OCI-LY3 (cell line): Measurements from ENCODE around the gene FBXO2.
A peak's percentile ranks its signal among the peaks of the same experiment; 100 is the strongest.
"Not testable (repeated sequence)": the region's sequence is repeated elsewhere in the genome, so short reads cannot be mapped to it uniquely, and the experiment has no call there.

Source experiments
- H2AFZ ChIP-seq: fragments of 200-600, 300-600 bp; shearing (Covaris generic); 2 replicates; pipeline ENCODE4 v1.6.0; 2014; ENCODE audit warnings: antibody characterized with exemption, low read depth, low read length
- H3K27ac ChIP-seq: fragments of 200-600, 300-600 bp; sonication (generic); 2 replicates; pipeline ENCODE4 v1.5.1; 2014; ENCODE audit warnings: mild to moderate bottlenecking, low read length, moderate library complexity, mixed read lengths
- H3K27me3 ChIP-seq: fragments of 200-600, 300-600 bp; sonication (generic); 2 replicates; pipeline ENCODE4 v1.6.1; 2014; ENCODE audit warnings: low read depth, low read length, mixed read lengths
- H3K36me3 ChIP-seq: fragments of 200-600, 300-600 bp; sonication (generic); replicated peaks from 2 replicates; pipeline ENCODE3; 2014; ENCODE audit warnings: low read depth, low read length, mixed read lengths
- H3K4me1 ChIP-seq: fragments of 300-600, 200-600 bp; sonication (generic); 2 replicates; pipeline ENCODE4 v1.6.1; 2014; ENCODE audit warnings: low read length, mixed read lengths
- H3K4me2 ChIP-seq: fragments of 200-600, 300-600 bp; sonication (generic); 2 replicates; pipeline ENCODE4 v1.6.1; 2014; ENCODE audit warnings: low read length, mixed read lengths
- H3K4me3 ChIP-seq: fragments of 300-600, 200-600 bp; sonication (generic); 2 replicates; pipeline ENCODE4 v1.5.1; 2014; ENCODE audit warnings: antibody characterized with exemption, mild to moderate bottlenecking, low read length, moderate library complexity
- H3K79me2 ChIP-seq: fragments of 300-600, 200-600 bp; shearing (Covaris generic); 2 replicates; pipeline ENCODE4 v1.6.1; 2014; ENCODE audit warnings: mild to moderate bottlenecking, low read length, mixed read lengths
- H3K9ac ChIP-seq: fragments of 300-600, 200-600 bp; shearing (Covaris generic); 2 replicates; pipeline ENCODE4 v1.6.0; 2014; ENCODE audit warnings: mild to moderate bottlenecking, low read length, moderate library complexity
- H3K9me3 ChIP-seq: fragments of 200-600, 300-600 bp; shearing (Covaris generic); 2 replicates; pipeline ENCODE4 v1.6.1; 2014; ENCODE audit warnings: low read length, mixed read lengths; ENCODE audit not compliant: insufficient read depth
- H4K20me1 ChIP-seq: fragments of 200-600, 300-600 bp; sonication (generic); 2 replicates; pipeline ENCODE4 v1.6.1; 2016; ENCODE audit warnings: low read length, mixed read lengths; ENCODE audit not compliant: insufficient read depth
- CTCF ChIP-seq: fragments of 200-600, 300-600 bp; sonication (generic); IDR thresholded peaks from 2 replicates; pipeline ENCODE4 v1.5.1; 2014; ENCODE audit warnings: antibody characterized with exemption, low read length, low read depth
- EZH2phosphoT487 ChIP-seq: fragments of 200-600 bp; shearing (Covaris generic); IDR thresholded peaks from 2 replicates; pipeline ENCODE4 v1.6.1; 2018; ENCODE audit warnings: antibody characterized with exemption, mixed run types, low read depth

FBXO2 gene

GRCh38 chr1:11645270-11645669, 9.0 kb downstream of the FBXO2 start:
- no peak overlapping the region for H3K27ac ChIP-seq

DNA sequence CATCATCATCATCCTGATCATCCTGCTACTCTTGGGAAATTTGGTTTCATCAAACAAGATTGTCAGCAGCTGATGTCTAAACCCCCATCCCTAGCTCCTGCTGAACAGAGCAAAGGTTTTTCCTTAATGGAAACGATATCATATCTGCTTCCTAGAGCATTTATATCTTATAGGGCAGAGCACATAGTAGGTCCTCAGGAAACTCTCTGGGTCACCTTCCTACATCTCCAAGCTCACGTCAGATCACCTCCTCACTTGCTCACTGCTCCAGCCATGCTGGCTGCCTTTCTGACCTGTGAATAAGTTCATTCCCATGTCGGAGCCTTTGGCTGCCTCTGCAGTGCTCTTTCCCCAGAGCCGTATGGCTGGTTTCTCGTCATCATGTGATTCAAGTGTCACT, 10.4 kb downstream of the FBXO2 start:
- Histone ChIP-seq H3K27ac (no peak overlapping the region), H3K36me3 (no peaks in the 10 kb centered on the region), H3K4me3 (no peak overlapping the region), H3K79me2 (no peaks in the 10 kb centered on the region), H2AFZ (no peak overlapping the region), H3K9me3 (no peaks in the 10 kb centered on the region), H3K9ac (no peak overlapping the region), H4K20me1 (peaks cover 2% of the 10 kb centered on the region; the same call in 1 of the 2 replicates), H3K4me1 (no peaks in the 10 kb centered on the region), H3K27me3 (no peaks in the 10 kb centered on the region), H3K4me2 (no peak overlapping the region)
- no peak for TF ChIP-seq EZH2phosphoT487
- TF ChIP-seq CTCF = no peak

More at GRCh38 chr1:11645270-11645669, 9.0 kb downstream of the FBXO2 start:
- Histone ChIP-seq H3K4me2 (no peak overlapping the region), H3K4me3 (no peak overlapping the region), H3K79me2 (no peaks in the 10 kb centered on the region), H4K20me1 (peaks cover 2% of the 10 kb centered on the region; the same call in 1 of the 2 replicates), H2AFZ (no peak overlapping the region), H3K27me3 (no peaks in the 10 kb centered on the region), H3K9me3 (no peaks in the 10 kb centered on the region), H3K36me3 (no peaks in the 10 kb centered on the region), H3K4me1 (no peaks in the 10 kb centered on the region), H3K9ac (no peak overlapping the region)
- TF ChIP-seq EZH2phosphoT487 = no peak
- no peak for TF ChIP-seq CTCF

DNA sequence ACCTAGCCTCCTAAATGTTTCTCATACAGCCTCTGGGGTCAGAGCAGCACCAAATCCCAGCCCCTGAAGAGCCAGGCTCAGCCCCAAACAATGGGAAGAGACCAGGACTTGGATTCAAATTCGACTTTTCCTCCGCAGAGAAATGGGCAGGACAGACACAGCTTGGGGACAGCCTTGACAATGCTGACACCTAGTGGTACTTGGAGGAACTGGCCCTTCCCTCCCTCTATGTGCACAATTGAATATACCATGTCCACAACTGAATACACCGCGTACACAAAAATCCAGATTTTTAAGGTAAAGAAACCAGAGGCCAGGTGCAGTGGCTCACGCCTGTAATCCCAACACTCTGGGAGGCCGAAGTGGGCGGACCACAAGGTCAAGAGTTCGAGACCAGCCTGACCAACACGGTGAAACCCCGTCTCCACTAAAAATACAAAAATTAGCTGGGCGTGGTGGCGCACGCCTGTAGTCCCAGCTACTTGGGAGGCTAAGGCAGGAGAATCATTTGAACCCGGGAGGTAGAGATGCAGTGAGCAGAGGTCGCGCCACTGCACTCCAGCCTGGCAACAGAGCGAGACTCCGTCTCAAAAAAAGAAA, 11.7 kb downstream of the FBXO2 start:
- TF ChIP-seq CTCF = peak; percentile 74
- H3K36me3 ChIP-seq, H3K9ac ChIP-seq, H2AFZ ChIP-seq, H3K27me3 ChIP-seq, H3K27ac ChIP-seq, H3K9me3 ChIP-seq, H3K4me2 ChIP-seq, H3K4me3 ChIP-seq, H4K20me1 ChIP-seq, H3K4me1 ChIP-seq, H3K79me2 ChIP-seq: not testable (repeated sequence)

DNA sequence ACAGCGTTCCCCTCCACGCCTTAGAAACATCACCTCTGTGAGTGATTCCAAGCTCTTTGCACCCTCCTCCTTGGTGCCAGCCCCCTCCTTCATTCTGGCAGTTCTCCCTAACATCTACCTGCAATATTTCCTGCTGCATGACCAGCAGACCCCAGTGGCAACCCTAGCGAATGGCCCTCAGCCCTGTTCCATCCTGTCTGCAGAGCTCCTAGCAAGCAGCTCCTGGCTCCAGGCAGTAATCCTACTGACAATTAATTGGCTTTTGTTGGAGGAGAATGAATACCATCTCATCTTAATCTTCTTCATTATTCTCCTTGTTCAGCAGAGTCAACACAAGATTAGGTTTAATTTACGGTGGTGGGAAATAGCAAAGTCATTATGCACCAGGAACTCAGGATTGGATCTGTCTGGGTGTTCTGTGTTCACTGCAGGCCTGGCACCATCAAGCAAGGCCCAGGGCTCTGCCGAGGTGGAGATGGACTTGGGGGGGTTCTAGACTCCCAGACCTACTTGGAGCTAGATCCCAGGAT, 12.4 kb downstream of the FBXO2 start:
- no peaks in the 10 kb centered on the region for H3K4me1 ChIP-seq
- no peak overlapping the region for H2AFZ ChIP-seq
- H3K9me3 ChIP-seq = no peaks in the 10 kb centered on the region
- H3K9ac ChIP-seq = no peak overlapping the region
- H3K79me2 ChIP-seq = no peaks in the 10 kb centered on the region
- no peak overlapping the region for H3K27ac ChIP-seq
- no peak overlapping the region for H3K4me2 ChIP-seq
- H3K27me3 ChIP-seq = no peaks in the 10 kb centered on the region
- no peaks in the 10 kb centered on the region for H3K36me3 ChIP-seq
- H3K4me3 ChIP-seq = no peak overlapping the region
- H4K20me1 ChIP-seq = peaks cover 2% of the 10 kb centered on the region; the same call in 1 of the 2 replicates
- no peak for TF ChIP-seq CTCF
- no peak for TF ChIP-seq EZH2phosphoT487
